NCI-H345 (cell line): ENCODE measurements around the gene FLG.
"Not testable (repeated sequence)": the region's sequence is repeated elsewhere in the genome, so short reads cannot be mapped to it uniquely, and the experiment has no call there.

Experiments used
- DNase-seq: peaks from one replicate; lab custom pipeline; 2025; lab: John Stamatoyannopoulos, UW

The FLG gene

GRCh38 chr1:152303139-152303872 lies 21.7 kb downstream of the FLG start:
- DNase-seq: not testable (repeated sequence)

- DNase-seq: not testable (repeated sequence)
Measured at GRCh38 chr1:152256394-152256793, 68.6 kb downstream of the FLG start.
